NOMO-1 treated with dmso at 0.1 percent for 144 hours (cell line): Measurements from ENCODE around the gene DHRSX.
"Not testable (repeated sequence)": the region's sequence is repeated elsewhere in the genome, so short reads cannot be mapped to it uniquely, and the experiment has no call there.

ENCODE experiments used
- DNase-seq: peaks from one replicate; lab custom pipeline; 2025; ENCODE audit not compliant: unreplicated experiment; lab: John Stamatoyannopoulos, UW

DHRSX gene

DNA sequence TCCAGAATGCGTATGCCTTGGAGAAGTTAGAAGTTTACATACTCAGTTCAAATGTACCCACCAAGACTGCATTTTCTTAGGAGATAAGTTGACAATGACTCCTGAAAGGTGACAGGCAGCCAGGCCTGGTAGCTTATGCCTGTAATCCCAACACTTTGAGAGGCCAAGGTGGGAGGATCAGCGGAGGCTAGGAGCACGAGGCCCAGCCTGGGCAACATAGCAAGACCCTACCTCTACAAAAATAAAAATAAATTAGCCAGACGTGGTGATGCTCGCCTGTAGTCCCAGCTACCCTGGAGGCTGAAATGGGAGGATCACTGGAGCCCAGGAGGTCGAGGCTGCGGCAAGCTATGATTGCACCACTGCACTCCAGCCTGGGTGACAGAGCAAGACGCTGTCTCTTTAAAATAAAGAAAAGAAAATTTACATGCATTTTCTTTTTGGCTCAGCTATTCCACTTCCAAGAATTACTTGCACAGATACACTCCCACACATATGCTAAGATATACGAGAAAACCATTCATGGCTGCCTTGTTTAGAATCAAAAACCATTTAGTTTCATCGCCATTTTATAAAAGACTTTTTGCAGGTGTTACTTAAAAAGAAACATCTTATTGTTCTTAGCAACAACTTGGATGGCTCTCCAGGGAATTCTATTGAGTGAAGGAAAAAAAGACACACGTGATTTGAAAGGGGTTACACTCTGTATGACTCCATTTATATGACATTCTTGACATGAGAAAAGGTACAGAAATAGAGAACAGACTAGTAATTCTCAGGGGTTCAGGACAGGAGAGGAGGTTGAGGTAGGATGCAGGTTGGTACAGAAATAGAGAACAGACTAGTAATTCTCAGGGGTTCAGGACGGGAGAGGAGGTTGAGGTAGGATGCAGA is 66.3 kb downstream of the DHRSX start:
- DNase-seq = no peak

DNA sequence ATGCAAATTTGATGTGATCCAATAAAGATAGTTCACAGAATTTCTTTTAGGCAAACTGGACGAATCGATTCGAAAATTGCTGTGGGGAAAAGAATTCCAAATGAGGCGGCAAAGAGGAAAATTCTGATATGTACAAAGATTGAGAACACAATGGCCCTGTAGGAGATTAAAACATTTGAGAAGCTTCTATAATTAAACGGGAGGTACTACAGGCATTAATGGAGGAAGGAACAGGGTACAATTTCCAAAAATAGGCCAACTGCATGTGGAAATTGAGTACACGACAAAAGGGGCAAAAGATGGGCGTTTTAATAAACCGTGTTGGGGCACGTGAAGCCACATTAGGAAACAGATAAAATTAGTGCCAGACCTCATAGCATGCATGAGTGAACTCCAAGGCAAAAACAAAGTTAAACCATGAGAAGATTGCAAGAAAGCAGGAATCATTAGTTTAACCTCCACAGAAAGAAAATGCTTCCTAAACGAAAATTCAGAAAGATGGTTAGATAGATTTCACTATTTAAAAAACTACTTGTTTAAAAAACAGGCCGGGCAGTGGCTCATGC is 68.4 kb downstream of the DHRSX start:
- DNase-seq = no peak

DNA sequence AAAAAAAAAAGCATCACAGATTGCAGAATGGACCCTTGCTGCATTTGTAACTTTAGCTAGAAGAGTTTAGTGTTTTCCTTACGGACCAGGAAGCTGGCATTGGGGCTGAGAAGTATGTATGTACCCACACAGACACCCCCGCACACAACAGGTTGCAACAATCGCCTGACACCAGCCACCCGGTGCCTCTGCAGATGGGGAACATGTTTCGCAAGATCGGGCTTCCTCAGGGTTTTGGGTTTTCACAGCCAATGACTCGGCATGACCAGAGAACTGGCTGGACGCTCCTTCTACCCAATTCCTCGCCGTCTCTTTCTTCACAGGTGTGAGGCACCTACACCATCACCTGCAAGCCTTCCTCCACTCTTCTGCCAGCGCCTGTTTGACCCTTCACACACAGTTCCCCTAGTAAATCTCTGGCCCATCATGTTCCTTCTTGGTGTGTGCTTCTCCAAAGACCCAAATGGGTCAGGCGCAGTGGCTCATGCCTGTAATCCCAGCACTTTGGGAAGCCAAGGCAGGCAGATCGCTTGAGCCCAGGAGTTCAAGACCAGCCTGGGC is 70.4 kb downstream of the DHRSX start:
- no peak for DNase-seq

DNA sequence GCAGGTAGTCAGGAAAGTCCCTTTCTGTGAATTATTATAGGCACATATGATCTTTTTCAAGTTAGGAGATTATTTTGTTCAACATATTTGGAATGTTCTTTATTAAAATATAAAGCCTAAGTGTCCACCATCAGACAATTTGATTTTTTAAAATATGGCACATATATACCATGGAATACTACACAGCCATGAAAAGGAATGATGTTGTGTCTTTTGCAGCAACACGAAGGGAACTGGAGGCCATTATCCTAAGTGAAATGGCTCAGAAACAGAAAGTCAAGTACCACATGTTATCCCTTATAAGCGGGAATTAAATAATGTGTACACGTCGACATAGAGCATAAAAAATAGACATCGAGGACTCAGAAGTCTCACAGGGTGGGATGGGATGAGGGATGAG is 73.0 kb downstream of the DHRSX start:
- DNase-seq = no peak

DNA sequence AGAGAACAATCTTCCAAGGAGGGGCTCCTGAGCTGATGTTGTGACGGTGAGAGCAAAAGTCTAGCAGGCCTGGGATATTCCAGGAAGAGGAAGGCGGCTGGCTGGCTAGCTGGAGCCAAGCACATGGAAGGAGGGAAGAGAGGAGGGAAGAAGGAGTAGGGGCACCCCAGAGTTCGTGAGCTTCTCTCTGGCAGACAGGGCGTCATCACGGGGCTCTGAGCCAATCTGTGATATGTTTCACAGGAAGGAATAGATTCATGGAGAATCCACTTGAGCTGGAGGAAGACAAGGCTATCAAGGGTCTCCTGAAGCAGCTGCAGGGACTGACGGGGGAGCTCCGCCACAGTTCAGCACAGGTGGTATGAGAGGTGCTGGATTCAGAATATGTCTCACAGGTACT is 73.6 kb downstream of the DHRSX start:
- DNase-seq = no peak

DNA sequence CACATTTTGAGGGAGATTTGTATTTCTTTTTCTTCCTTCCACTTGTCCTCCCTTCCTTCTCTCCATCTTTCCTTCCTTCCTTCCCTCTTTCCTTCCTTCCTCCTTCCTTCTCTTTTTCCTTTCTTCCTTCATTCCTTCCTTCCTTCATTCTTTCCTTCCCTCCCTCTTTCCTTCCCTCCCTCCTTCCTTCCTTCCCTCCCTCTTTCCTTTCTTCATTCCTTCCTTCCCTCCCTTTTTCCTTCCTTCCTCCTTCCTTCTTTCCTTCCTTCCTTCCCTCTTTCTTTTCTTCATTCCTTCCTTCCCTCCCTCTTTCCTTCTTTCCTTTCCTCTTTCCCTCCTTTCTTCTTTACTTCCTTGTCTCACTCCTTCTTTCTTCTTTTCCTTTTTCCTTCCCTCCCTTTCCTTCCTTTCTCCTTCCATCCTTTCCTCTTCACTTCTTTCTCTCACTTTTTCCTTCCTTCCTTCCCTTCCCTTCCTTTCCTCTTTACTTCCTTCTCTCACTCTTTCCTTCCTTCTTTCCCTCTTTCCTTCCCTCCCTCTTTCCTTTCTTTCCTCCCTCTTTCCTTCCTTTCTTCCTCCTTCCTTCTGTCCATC is 74.4 kb downstream of the DHRSX start:
- DNase-seq = no peak

DNA sequence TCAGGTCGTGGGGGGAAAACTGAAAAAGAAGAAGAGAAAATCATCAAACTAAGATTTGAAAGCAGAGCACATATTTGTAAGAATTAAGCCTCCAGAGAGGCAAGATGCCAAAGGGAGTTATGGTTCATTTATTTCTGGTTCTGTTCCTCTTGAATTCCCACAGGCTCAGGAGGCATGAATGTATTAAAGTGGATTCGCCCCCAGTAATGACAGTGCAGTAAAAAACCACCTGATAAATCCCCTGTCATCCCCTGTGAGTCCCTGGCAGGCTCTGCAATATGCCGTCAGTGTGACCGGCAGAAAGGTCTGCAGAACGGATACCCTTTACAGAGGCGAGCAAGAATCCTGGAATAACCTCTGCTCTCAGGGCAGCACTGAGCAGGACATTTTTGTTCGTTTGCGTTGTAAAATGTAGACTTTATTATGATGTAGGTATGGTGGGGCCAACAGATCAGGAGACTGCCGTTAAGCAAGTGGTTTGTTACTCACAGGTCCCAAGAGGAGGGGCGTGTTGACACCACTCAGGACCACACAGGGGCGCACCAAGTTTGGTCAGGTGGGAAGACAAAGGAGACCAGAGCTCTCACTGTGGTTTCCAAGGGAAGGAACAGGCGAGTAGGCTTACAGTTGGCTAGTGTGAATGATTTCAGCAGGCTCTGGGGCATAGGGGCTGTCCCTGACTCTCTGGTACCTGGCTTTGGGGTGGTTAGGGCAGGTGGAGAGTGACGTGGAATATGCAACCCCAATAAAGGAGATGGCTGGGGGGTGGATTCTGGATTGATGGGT is 75.3 kb downstream of the DHRSX start:
- no peak for DNase-seq

DNA sequence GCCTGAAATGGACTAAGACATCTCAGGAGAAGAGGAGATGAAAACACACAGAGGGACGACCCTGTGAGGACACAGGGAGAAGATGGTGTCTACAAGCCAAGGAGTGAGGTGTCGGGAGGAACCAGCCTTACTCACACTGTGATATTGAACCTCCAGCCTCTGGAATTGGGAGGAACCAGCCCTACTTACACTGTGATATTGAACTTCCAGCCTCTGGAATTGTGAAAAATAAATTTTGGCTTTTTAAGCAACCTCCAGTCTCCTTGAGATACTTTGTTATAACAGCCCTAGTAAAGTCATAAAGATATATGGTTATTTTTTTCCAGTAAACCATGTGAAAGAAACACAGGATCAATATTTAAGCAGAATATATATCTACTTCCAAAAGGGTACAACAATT is 76.5 kb downstream of the DHRSX start:
- DNase-seq = no peak

DNA sequence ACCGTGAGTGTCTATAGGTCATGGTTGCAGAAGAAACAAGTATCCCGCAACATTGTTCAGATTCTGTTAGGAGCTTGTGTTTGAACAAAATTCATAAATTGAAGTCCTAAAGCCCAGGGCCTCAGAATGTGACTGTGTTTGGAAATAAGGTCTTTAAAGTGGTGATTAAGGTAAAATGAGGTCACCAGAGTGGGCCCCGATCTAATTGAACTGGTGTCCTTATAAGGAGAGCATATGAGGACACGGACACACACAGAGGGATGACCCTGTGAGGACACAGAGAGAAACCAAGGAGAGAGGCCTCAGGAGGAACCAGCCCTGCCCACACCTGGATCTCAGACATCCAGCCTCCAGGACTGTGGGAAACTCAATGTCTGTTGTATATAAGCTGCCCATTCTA is 76.9 kb downstream of the DHRSX start:
- no peak for DNase-seq

DNA sequence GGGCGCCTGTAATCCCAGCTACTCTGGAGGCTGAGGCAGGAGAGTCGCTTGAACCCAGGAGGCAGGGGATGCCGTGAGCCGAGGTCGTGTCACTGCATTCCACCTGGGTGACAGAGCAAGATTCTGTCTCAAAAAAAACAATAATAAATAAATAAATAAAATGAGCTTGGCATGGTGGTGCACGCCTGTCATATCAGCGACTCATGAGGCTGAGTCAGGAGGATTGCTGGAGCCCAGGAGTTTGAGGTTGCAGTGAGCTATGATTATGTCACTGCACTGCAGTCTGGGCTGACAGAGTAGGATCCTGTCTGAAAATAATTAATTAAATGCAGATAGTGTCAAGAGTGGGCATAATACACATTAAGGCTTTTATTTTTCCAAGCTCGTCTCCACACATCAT is 77.5 kb downstream of the DHRSX start:
- no peak for DNase-seq

DNA sequence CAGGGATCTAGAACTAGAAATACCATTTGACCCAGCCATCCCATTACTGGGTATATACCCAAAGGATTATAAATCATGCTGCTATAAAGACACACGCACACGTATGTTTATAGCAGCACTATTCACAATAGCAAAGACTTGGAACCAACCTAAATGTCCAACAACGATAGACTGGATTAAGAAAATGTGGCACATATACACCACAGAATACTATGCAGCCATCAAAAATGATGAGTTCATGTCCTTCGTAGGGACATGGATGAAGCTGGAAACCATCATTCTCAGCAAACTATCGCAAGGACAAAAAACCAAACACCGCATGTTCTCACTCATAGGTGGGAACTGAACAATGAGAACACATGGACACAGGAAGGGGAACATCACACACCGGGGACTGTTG is 81.4 kb downstream of the DHRSX start:
- DNase-seq = not testable (repeated sequence)

DNA sequence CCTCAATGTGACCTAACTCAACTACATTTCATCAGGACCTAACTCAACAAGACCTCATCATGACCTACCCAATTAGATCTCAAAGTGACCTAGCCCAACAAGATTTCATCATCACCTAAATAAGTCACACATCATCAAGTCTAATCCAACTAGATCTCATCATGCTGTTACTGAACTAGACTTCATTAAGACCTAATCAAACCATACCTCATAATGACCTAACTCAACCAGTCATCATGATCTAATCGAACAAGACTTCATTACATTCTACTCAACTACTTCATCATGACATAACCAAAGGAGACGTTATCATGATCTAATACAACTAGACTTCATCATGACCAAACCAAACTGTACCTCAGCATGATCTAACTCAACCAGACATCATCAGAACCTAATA is 82.8 kb downstream of the DHRSX start:
- no peak for DNase-seq

DNA sequence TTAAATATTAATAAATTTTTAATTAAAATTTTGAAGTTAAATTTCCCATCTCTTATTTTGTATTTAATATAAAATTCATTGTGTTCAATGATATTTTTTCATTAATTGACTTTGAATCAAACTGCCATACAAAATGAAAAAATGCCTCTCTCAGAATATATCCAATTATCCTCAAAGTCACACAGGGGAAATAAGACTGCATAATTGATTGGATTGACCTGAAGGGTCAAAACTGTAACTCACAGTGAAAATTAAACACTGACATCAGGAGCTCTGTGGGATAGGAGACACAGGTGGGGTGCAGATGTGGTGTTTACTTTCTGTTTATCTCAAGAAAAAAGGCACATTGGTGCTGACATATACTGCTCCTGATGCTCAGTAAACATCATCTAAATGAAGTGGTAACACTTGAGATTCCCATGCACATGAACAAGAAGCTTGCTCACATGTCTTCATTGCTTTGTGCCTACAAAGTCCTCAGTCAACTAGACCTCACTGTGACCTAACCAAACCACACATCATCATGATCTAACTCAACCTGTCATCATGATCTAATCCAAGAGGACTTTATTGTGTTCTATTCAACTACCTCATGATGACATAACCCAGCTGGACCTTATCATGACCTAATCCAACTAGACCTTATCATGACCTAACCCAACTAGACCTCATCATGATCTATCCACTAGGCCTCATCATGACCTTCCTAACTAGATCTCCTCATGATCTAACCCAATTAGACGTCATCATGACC is 83.7 kb downstream of the DHRSX start:
- DNase-seq = no peak

DNA sequence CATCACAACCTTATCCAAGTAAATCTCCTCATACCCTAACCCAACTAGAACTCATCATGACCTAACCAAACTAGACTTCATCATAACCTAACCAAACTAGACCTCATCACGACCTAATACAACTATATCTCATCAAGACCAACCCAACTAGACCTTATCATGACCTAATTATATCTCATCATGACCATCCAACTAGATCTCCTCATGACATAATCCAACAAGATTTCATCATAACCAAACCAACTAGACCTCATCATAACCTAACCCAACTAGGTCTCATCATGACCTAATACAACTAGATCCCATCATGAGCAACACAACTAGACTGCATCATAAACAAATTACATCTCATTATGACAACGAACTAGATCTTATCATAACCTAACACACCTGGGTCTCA is 86.4 kb downstream of the DHRSX start:
- no peak for DNase-seq

DNA sequence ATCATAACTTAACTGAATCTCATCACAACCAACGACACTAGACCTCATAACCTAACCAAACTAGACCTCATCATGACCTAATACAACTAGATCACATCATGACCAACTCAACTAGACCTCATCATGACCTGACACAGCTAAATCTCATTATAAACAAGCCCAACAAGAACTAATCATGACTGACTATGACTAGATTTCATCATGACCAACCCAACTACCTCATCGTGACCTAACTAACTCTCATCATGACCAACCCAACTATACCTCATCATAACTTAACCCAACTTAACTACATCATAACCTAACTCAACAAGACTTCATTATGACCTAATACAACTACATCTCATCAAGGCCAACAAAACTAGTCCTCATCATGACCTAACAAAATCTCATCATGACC is 86.8 kb downstream of the DHRSX start:
- no peak for DNase-seq

DNA sequence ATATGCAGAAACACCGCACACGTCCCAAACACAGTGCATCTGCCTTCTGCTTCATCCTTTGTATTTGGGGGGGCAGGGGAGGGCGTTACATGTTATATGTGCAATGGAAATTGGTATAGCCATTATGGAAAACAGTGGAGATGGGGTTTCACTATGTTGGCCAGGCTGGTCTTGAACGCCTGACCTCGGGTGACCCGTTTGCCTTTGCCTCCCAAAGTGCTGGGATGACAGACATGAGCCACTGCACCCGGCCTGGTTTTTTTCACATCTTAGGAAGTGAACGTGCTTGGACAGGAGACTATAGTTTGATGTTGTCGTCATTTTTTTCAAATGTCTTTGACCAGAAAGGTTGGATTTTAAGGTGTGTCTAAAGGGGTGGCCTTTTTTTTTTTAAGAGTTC is 88.6 kb downstream of the DHRSX start:
- no peak for DNase-seq

DNA sequence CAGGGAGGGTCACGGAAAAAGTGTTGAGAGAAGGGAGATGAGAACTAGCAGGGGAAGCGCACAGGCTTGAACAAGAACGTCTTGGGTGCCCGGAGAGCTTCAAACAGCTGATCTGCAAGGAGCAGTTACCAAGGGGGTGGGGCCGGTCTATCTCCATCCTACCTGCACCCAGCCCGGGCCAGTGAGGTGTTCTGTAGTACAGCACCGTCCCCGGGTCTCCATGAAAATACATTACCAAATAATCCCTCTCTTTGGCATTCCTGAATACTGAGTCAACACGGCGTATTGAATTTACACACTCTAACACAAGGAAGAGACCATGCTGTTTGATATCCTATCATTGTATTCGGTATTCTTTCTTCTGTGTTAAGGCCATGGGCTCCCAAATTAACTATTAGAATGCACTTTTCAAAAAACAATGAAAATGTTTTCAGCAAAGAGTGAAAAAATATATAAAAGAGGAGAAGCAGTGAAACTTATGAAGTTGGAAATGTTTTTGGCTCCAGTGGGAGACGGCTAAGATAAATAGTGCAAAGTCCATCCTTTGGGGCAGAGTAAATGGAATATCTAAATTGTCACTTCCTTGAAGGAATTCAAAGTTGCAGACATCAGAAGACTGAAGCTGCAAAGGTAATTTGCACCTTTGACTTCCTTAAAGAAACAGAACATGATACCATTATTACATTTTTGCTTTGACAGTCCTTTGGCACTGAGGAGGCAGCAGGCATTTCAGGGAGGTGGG is 90.3 kb downstream of the DHRSX start:
- DNase-seq = no peak

DNA sequence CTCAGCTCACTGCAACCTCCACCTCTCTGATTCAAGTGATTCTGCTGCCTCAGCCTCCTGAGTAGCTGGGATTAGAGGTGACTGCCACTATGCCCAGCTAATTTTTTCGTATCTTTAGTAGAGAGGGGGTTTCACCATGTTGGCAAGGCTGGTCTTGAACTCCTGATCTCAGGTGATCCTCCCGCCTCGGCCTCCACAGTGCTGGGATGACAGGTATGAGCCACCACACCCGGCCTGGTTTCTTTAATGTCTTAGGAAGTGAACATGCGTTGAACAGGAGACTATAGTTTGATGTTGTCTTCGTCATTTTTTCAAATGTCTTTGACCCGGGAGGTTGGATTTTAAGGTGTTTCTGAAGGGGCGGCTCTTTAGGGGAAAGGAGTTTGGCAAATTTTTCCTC is 91.0 kb downstream of the DHRSX start:
- DNase-seq = no peak

DNA sequence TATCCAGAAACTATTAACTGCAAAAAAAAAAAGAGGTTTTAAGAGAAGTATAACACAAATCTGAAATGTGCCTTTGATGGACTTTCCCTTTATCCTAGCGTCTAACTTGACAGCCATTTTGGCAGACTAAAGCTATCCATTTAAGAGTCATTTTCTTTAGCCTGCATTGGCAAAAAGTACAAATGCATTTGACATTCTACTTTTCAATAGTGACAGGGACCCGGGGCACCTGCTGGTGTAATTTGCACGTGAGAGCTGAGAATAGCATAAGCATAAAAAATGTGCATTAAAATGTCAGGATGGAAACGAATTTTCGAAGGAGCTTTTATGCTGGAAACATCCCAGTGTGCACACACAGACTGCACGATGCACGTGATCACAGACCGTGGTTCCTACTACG is 91.9 kb downstream of the DHRSX start:
- no peak for DNase-seq
